Ovary (tissue), 3 donors: ENCODE results near the gene LCN1.

Experiments
- CTCF ChIP-seq, 3 donors: fragments of 450-650 bp in 2 of 3; fragments of 200-600 bp in 1 of 3; IDR thresholded peaks; one replicate each; pipeline versions ENCODE4 v1.5.1 to v1.8.0; 2016 to 2022; ENCODE audit warnings: antibody characterized with exemption in 3 of 3, mild to moderate bottlenecking in 1 of 3
- EP300 ChIP-seq: sonication (generic); formaldehyde crosslinking; IDR thresholded peaks from one replicate; pipeline ENCODE4 v1.6.1; 2017; ENCODE audit warnings: antibody characterized with exemption
- POLR2A ChIP-seq: fragments of 450-650 bp; IDR thresholded peaks from one replicate; pipeline ENCODE4 v1.6.1; 2017; ENCODE audit warnings: antibody characterized with exemption, mild to moderate bottlenecking, moderate library complexity
- donor health status: DM: no; HTN: no; CAD: no.

DNA sequence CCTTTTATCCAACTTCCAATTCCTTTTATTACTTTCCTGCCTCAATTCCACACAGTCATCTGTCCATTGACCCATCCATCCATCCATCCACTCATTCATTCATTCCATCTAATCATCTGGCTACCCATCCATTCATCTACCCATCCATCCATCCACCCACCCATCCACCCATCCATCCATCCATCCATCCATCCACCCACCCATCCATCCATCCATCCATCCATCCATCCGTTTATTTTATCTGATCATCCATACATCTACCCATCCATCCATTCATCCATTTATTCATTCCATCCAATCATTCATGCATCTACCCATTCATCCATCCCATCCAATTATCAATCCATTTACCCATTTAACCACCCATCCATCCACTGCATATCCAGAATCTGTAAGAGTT lies 51.9 kb downstream of the LCN1 start:
- TF ChIP-seq CTCF (IDR thresholded peaks at IDR 0.05) (no peak), POLR2A (no peak), EP300 (no peak)
